ENCODE results near the gene AMELX. TPM values are rescaled to one million over a fixed set of nuclear protein-coding genes. Genes with fewer than 3 reads are reported as not detected.

Gene AMELX
- total RNA-seq (not detected), polyA plus RNA-seq (not detected)
- long read RNA-seq, donor 1: 0 reads
- long read RNA-seq, donor 2: 0 reads

DNA sequence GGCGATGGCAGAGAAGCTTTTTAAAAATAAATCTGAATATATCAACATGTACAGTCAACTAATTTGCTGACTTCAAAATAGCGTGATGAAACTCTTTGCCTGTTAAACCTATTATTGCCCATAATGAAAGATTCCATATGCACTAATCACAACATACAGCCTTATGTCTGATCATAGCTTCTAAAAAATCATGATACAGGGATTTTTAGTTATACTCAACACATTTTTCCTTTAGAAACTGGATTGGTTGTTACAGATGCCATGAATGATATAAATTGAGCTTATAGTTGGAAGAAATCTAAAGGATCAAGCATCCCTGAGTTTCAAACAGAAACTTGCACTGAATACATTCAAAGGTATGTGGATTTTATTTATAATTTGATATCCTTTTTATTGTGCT lies at the start of gene AMELX:
Gene AMELX, plus strand, starts transcription at position 301 of the 400 bp plus-strand sequence. CDS start 1,376 bp downstream, outside the sequence.
- no peak within 1 kb of the TSS for H3K27ac ChIP-seq
- 50 to 98% (median 89%) methylated on average over 2 of the region's 2 CpGs for WGBS, 5 donors
- H3K9me3 ChIP-seq: no peaks in the 10 kb centered on the region
- H3K4me1 ChIP-seq: no peaks in the 10 kb centered on the region
- intact Hi-C loops (cut with DNase I; ENCODE audit: low total_unique reads): no loop called here
- DNase-seq: no peak
- H3K4me3 ChIP-seq: no peak within 1 kb of the TSS
- H3K27me3 ChIP-seq (replicated peaks in 1 of 7): no peaks in the 10 kb centered on the region
- TF ChIP-seq, protein P1, sequence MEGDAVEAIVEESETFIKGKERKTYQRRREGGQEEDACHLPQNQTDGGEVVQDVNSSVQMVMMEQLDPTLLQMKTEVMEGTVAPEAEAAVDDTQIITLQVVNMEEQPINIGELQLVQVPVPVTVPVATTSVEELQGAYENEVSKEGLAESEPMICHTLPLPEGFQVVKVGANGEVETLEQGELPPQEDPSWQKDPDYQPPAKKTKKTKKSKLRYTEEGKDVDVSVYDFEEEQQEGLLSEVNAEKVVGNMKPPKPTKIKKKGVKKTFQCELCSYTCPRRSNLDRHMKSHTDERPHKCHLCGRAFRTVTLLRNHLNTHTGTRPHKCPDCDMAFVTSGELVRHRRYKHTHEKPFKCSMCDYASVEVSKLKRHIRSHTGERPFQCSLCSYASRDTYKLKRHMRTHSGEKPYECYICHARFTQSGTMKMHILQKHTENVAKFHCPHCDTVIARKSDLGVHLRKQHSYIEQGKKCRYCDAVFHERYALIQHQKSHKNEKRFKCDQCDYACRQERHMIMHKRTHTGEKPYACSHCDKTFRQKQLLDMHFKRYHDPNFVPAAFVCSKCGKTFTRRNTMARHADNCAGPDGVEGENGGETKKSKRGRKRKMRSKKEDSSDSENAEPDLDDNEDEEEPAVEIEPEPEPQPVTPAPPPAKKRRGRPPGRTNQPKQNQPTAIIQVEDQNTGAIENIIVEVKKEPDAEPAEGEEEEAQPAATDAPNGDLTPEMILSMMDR (IDR thresholded peaks at IDR 0.05 in 8 of 11, conservative IDR thresholded peaks at IDR 0.05 in 3 of 11): no peak
- TF ChIP-seq POLR2AphosphoS5 (IDR thresholded peaks at IDR 0.05) (no peak), POLR2A (IDR thresholded peaks at IDR 0.05) (no peak)
- no peaks in the 10 kb centered on the region for H3K36me3 ChIP-seq

DNA sequence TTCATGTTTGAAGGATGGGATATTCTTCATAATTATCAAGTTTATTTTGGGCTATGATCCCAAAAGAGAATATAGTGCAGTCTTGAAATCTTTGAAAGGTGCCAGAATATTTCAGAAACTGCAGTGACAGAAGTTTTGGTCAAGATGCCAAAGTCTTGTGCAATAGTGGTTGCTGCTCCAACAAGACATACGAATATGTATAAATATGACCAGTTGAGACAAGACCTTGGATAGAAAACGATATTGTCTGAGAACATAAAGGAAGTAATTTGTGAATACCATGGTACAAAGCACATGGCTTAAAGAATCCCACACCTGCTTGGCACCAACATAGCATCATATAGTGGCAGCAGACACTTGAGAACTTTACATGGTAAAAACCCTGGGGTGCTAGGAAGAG lies 48.6 kb upstream of the AMELX start:
- H3K36me3 ChIP-seq: no peaks in the 10 kb centered on the region
- TF ChIP-seq, protein P1 (IDR thresholded peaks at IDR 0.05 in 8 of 11, conservative IDR thresholded peaks at IDR 0.05 in 3 of 11): no peak
- no peak for TF ChIP-seq POLR2A (IDR thresholded peaks at IDR 0.05)
- no peak for TF ChIP-seq POLR2AphosphoS5 (IDR thresholded peaks at IDR 0.05)

DNA sequence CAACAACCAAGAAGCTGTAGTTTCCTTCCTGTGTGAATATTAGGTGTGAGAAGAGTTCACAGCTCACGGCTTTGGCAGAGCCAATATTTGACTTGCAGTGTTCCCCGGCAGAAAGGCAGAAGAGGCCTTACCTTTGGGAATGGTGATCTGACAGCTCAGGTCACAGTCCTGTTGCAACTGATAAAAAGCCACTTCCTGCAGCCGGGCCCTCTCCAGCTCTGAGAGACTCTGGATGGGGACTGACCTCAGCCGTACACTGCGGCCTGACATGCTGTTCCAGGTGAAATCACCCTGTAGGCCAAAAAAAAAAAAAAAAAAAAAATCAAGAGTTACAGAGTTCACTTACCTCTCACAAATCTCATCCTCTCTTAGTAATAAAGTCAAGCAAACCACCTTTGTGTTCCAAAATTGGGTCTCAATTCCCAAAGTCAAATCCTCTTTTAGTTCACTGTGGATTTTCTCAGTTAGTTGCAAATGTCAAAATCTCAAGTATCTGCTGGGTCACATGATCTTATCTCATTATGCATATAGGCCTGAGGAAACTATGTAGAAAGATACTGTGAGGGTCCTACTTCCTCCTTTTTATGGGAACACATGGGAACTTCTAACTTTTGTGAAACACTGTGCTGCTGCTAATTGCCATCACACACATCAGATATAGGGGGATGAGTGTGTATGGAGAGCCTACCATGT lies 38.6 kb upstream of the AMELX start:
- Histone ChIP-seq H3K9me3 (no peaks in the 10 kb centered on the region), H3K4me1 (no peaks in the 10 kb centered on the region), H3K27me3 (replicated peaks in 1 of 7) (no peaks in the 10 kb centered on the region), H3K4me3 (no peak overlapping the region), H3K27ac (no peak overlapping the region), H3K36me3 (no peaks in the 10 kb centered on the region)
- TF ChIP-seq POLR2A (IDR thresholded peaks at IDR 0.05): no peak
- TF ChIP-seq, protein P1 (IDR thresholded peaks at IDR 0.05 in 8 of 11, conservative IDR thresholded peaks at IDR 0.05 in 3 of 11): no peak
- no peak for TF ChIP-seq POLR2AphosphoS5 (IDR thresholded peaks at IDR 0.05)
- DNase-seq: no peak
- 44 to 75% (median 65%) methylated on average over 5 of the region's 5 CpGs for WGBS, 5 donors
- intact Hi-C loops (cut with DNase I; ENCODE audit: low total_unique reads): no loop called here

More for the DNA sequence above, 48.6 kb upstream of the AMELX start:
- Histone ChIP-seq H3K27me3 (replicated peaks in 1 of 7) (no peaks in the 10 kb centered on the region), H3K27ac (no peak overlapping the region), H3K9me3 (no peaks in the 10 kb centered on the region), H3K4me1 (no peaks in the 10 kb centered on the region), H3K4me3 (no peak overlapping the region)
- intact Hi-C loops (cut with DNase I; ENCODE audit: low total_unique reads): no loop called here
- DNase-seq: no peak
- 44 to 67% (median 56%) methylated on average over 2 of the region's 2 CpGs for WGBS, 5 donors

DNA sequence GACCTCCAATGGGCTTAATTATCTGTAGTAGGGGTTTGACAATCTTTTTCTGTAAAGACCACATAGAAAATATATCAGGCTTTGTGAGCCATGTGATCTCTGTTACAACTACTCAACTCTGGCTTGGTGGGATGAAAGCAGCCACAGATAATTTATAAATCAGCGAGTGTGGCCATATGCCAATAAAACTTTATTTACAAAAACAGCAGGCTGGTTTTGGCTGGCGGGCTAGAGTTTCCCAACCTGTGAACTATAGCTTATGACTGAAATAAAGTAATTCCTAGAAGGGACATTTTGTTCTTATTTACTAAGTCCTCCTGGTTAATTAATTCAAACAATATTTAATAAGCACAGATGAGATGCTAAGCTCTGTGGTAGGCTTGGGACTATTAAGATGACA lies 35.9 kb upstream of the AMELX start:
- Histone ChIP-seq H3K36me3 (no peaks in the 10 kb centered on the region), H3K27ac (no peak overlapping the region), H3K9me3 (no peaks in the 10 kb centered on the region), H3K4me1 (no peaks in the 10 kb centered on the region), H3K4me3 (no peak overlapping the region), H3K27me3 (replicated peaks in 1 of 7) (peaks cover 0 to 5% (median 0%) of the 10 kb centered on the region in 7 donors)
- WGBS, 5 donors: 70 to 100% (median 88%) methylated on average over 2 of the region's 2 CpGs
- TF ChIP-seq POLR2A (IDR thresholded peaks at IDR 0.05) (no peak), POLR2AphosphoS5 (IDR thresholded peaks at IDR 0.05) (no peak)
- TF ChIP-seq, protein P1 (IDR thresholded peaks at IDR 0.05 in 8 of 11, conservative IDR thresholded peaks at IDR 0.05 in 3 of 11): no peak
- intact Hi-C loops (cut with DNase I; ENCODE audit: low total_unique reads): no loop called here
- no peak for DNase-seq

All from spleen (tissue), 13 donors.